GM23248 (cell line): Measurements from ENCODE around the gene ZHX3. TPM values are rescaled to one million over a fixed set of nuclear protein-coding genes. Genes with fewer than 3 reads are reported as not detected.

Source experiments
- DNase-seq: peaks from one replicate; pipeline ENCODE4 v3.0.0-alpha.2; 2015
- H2AFZ ChIP-seq: fragments of 200-600 bp; sonication (generic); 2 replicates; pipeline ENCODE4 v1.6.1; 2016; ENCODE audit warnings: antibody characterized with exemption
- H3F3A ChIP-seq: fragments of 200-600 bp; sonication (generic); 2 replicates; pipeline ENCODE4 v1.6.1; 2016; ENCODE audit warnings: mild to moderate bottlenecking, antibody characterized with exemption, mixed run types; ENCODE audit not compliant: insufficient read depth
- H3K27ac ChIP-seq: fragments of 200-600 bp; sonication (generic); 2 replicates; pipeline ENCODE4 v1.5.1; 2016; ENCODE audit warnings: mild to moderate bottlenecking
- H3K27me3 ChIP-seq: fragments of 200-600 bp; sonication (generic); replicated peaks from 2 replicates; pipeline ENCODE4 v1.6.1; 2016; ENCODE audit warnings: mild to moderate bottlenecking; ENCODE audit not compliant: insufficient read depth
- H3K36me3 ChIP-seq: fragments of 200-600 bp; sonication (generic); 2 replicates; pipeline ENCODE4 v1.6.1; 2016; ENCODE audit warnings: low read depth, mild to moderate bottlenecking
- H3K4me1 ChIP-seq: fragments of 200-600 bp; sonication (generic); 2 replicates; pipeline ENCODE4 v1.6.1; 2016; ENCODE audit warnings: mild to moderate bottlenecking; ENCODE audit not compliant: insufficient read depth
- H3K4me2 ChIP-seq: fragments of 200-600 bp; sonication (generic); one replicate; pipeline ENCODE4 v1.6.1; 2016; ENCODE audit warnings: mild to moderate bottlenecking; ENCODE audit not compliant: unreplicated experiment
- H3K4me3 ChIP-seq: fragments of 200-600 bp; sonication (generic); 2 replicates; pipeline ENCODE4 v1.5.1; 2016; ENCODE audit warnings: mild to moderate bottlenecking
- H3K79me2 ChIP-seq: fragments of 200-600 bp; sonication (generic); 2 replicates; pipeline ENCODE4 v1.6.1; 2016; ENCODE audit warnings: mild to moderate bottlenecking; ENCODE audit not compliant: insufficient read depth
- H3K9ac ChIP-seq: fragments of 200-600 bp; sonication (generic); 2 replicates; pipeline ENCODE4 v1.6.1; 2016; ENCODE audit warnings: mild to moderate bottlenecking
- H3K9me2 ChIP-seq: fragments of 200-600 bp; sonication (generic); 2 replicates; pipeline ENCODE4 v1.6.1; 2016; ENCODE audit warnings: mixed run types, mild to moderate bottlenecking, moderate library complexity; ENCODE audit not compliant: insufficient read depth
- H3K9me3 ChIP-seq: fragments of 200-600 bp; sonication (generic); one replicate; pipeline ENCODE4 v1.6.1; 2017; ENCODE audit warnings: low read depth
- H4K20me1 ChIP-seq: fragments of 200-600 bp; sonication (generic); 2 replicates; pipeline ENCODE4 v1.6.0; 2016; ENCODE audit not compliant: insufficient read depth
- EZH2 ChIP-seq: fragments of 200-600 bp; sonication (generic); IDR thresholded peaks from 2 replicates; pipeline ENCODE4 v1.6.1; 2018; ENCODE audit warnings: antibody characterized with exemption, mild to moderate bottlenecking; ENCODE audit not compliant: insufficient read depth, poor library complexity, severe bottlenecking
- EZH2phosphoT487 ChIP-seq: fragments of 200-600 bp; sonication (generic); IDR thresholded peaks from 2 replicates; pipeline ENCODE4 v1.6.1; 2018; ENCODE audit warnings: antibody characterized with exemption, moderate library complexity, mild to moderate bottlenecking, low read depth; ENCODE audit not compliant: insufficient read depth
- WGBS, 2 experiments: methylation state at CpG; one replicate each; pipeline ENCODE4 v1.1.6; 2015 to 2017; ENCODE audit warnings: low lambda C conversion rate in 2 of 2, low coverage in 1 of 2; ENCODE audit errors: missing lambda C conversion rate in 2 of 2; 5-methylcytosine and 5-hydroxymethylcytosine counted together
- in situ Hi-C: fragments of 300-500 bp; cut with MboI; formaldehyde crosslinking; loops from 2 replicates; pipeline ENCODE4 v1.15.0; 2020
- polyA plus RNA-seq: library from polyadenylated mRNA; unstranded; fragments of >200 nt; fragmentation: Nextera tagmentation; extraction: Ambion mirVana; gene quantifications from 2 replicates; pipeline ENCODE4 v1.2.1, GENCODE V29; 2016
- total RNA-seq: library from RNA; depleted of rRNA; stranded (reverse); fragments of >200 nt; shearing (Covaris generic); gene quantifications from 2 replicates; pipeline ENCODE4 v1.2.3, GENCODE V29; 2014

Gene ZHX3
- total and polyA plus RNA-seq, 2 experiments from 2014 or later = 9.8 to 38.5 TPM

DNA sequence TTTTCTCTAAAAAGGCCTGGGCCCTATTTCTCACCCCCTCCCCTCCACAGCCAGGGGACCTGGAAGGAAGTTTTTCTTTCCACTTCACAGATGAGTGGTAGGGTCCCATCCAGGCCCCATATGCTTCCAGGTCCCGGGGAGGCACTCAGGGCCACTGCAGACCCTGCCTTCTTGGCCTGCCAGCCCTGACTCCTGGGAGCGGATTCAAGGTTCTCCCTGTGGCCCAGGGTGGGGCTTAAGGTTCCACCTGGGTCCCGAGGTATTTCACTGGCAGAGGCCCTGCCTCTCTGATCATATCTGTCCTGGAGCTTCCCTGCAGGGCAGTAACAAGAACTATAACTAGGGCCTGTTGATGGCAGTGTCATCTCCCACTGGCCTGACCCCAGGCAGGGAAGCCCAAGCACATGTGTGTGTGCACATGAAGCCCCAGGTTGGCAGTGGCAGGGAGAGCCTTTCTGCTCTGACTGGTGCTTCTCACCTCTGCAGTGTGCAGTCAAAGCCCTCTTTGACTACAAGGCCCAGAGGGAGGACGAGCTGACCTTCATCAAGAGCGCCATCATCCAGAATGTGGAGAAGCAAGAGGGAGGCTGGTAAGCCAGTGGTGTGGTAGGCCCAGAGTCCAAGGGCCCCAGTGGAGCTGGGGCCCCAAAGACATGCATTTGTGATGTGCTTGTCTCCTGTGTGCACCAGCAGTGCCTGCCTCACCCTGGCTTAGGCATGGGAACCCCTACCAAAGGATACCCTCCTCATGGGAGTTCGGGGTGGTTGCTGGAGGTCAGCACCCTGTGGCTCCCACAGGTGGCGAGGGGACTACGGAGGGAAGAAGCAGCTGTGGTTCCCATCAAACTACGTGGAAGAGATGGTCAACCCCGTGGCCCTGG, 149.0 kb downstream of the ZHX3 start:
- in situ Hi-C loops = no loop called here
- Histone ChIP-seq H2AFZ (no peak overlapping the region), H3K27ac (no peak overlapping the region), H3K36me3 (no peaks in the 10 kb centered on the region; the same call in 1 of the 2 replicates), H3K79me2 (no peaks in the 10 kb centered on the region), H3K4me1 (0 out of 2 replicates have a peak, but pooled peaks cover 6% of the 10 kb centered on the region), H4K20me1 (no peaks in the 10 kb centered on the region), H3F3A (no peaks in the 10 kb centered on the region), H3K9ac (no peak overlapping the region), H3K4me3 (no peak overlapping the region), H3K9me3 (no peaks in the 10 kb centered on the region), H3K27me3 (no peaks in the 10 kb centered on the region), H3K9me2 (no peaks in the 10 kb centered on the region), H3K4me2 (no peak overlapping the region)
- TF ChIP-seq EZH2 = no peak
- no peak for TF ChIP-seq EZH2phosphoT487
- WGBS, 2 experiments = 92 to 93% methylated on average over 10 of the region's 10 CpGs
- DNase-seq = no peak

- H3K79me2 ChIP-seq = no peaks in the 10 kb centered on the region
- no peak overlapping the region for H3K9ac ChIP-seq
- H3K27me3 ChIP-seq = no peaks in the 10 kb centered on the region
- H3K36me3 ChIP-seq = no peaks in the 10 kb centered on the region; the same call in 1 of the 2 replicates
- H2AFZ ChIP-seq = no peak overlapping the region
- no peaks in the 10 kb centered on the region for H4K20me1 ChIP-seq
- DNase-seq = no peak
- no peaks in the 10 kb centered on the region for H3F3A ChIP-seq
- H3K27ac ChIP-seq = no peak overlapping the region
- H3K9me3 ChIP-seq = no peaks in the 10 kb centered on the region
- H3K4me3 ChIP-seq = no peak overlapping the region
- WGBS, 2 experiments = 90 to 92% methylated on average over 11 of the region's 11 CpGs
- in situ Hi-C loops = no loop called here
- H3K9me2 ChIP-seq = no peaks in the 10 kb centered on the region
- 0 out of 2 replicates have a peak, but pooled peaks cover 6% of the 10 kb centered on the region for H3K4me1 ChIP-seq
- TF ChIP-seq EZH2 = no peak
- no peak for TF ChIP-seq EZH2phosphoT487
- H3K4me2 ChIP-seq = no peak overlapping the region
Measured at GRCh38 chr20:41167481-41168253, 149.9 kb downstream of the ZHX3 start.

- H3K9me2 ChIP-seq = no peaks in the 10 kb centered on the region
- no peaks in the 10 kb centered on the region for H3K9me3 ChIP-seq
- H4K20me1 ChIP-seq = no peaks in the 10 kb centered on the region
- DNase-seq = no peak
- TF ChIP-seq EZH2 (no peak), EZH2phosphoT487 (no peak)
- no peak overlapping the region for H3K4me2 ChIP-seq
- no peak overlapping the region for H3K9ac ChIP-seq
- no peak overlapping the region for H3K27ac ChIP-seq
- no peaks in the 10 kb centered on the region for H3K79me2 ChIP-seq
- no peak overlapping the region for H2AFZ ChIP-seq
- no peaks in the 10 kb centered on the region for H3F3A ChIP-seq
- in situ Hi-C loops = no loop called here
- 0 out of 2 replicates have a peak, but pooled peaks cover 6% of the 10 kb centered on the region for H3K4me1 ChIP-seq
- 99 to 100% methylated on average over 3 of the region's 3 CpGs for WGBS, 2 experiments
- no peaks in the 10 kb centered on the region for H3K27me3 ChIP-seq
- H3K36me3 ChIP-seq = no peaks in the 10 kb centered on the region; the same call in 1 of the 2 replicates
- no peak overlapping the region for H3K4me3 ChIP-seq
Measured at GRCh38 chr20:41167118-41167470, 150.4 kb downstream of the ZHX3 start.

DNA sequence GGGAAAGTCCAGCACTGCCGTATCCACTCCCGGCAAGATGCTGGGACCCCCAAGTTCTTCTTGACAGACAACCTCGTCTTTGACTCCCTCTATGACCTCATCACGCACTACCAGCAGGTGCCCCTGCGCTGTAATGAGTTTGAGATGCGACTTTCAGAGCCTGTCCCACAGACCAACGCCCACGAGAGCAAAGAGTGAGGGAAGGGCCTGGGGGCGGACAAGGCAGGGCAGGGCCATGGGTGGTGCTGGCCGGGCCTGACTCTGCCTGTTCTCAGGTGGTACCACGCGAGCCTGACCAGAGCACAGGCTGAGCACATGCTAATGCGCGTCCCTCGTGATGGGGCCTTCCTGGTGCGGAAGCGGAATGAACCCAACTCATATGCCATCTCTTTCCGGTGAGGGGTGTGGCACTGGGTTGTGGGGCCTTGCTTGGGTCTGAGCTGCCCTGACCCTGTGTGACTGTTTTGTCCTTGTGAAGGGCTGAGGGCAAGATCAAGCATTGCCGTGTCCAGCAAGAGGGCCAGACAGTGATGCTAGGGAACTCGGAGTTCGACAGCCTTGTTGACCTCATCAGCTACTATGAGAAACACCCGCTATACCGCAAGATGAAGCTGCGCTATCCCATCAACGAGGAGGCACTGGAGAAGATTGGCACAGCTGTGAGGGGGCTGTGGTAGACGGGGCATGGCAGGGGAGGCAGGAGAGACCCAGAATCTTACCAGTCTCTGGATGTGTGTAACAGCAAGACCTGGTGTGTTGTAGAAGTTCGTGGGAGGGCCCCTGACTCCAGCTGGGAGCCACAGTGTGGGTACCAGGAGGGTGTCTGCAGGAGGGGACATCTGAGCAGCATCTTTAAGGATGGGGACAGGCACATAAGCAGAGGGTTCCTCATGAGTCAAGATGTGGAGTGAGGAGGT, 151.1 kb downstream of the ZHX3 start:
- in situ Hi-C loops = no loop called here
- no peaks in the 10 kb centered on the region for H4K20me1 ChIP-seq
- H3K79me2 ChIP-seq = no peaks in the 10 kb centered on the region
- H3K9me3 ChIP-seq = no peaks in the 10 kb centered on the region
- no peaks in the 10 kb centered on the region for H3F3A ChIP-seq
- H2AFZ ChIP-seq = no peak overlapping the region
- WGBS, 2 experiments = 87 to 88% methylated on average over 27 of the region's 27 CpGs
- no peak overlapping the region for H3K4me2 ChIP-seq
- no peak overlapping the region for H3K4me3 ChIP-seq
- no peak overlapping the region for H3K9ac ChIP-seq
- 0 out of 2 replicates have a peak, but pooled peaks cover 6% of the 10 kb centered on the region for H3K4me1 ChIP-seq
- TF ChIP-seq EZH2phosphoT487 (no peak), EZH2 (no peak)
- H3K27me3 ChIP-seq = no peaks in the 10 kb centered on the region
- DNase-seq = no peak
- H3K27ac ChIP-seq = no peak overlapping the region
- H3K9me2 ChIP-seq = no peaks in the 10 kb centered on the region
- no peaks in the 10 kb centered on the region; the same call in 1 of the 2 replicates for H3K36me3 ChIP-seq
